GM12873 (cell line): Measurements from ENCODE around the gene ZNF687.

Experiments
- TF ChIP-seq, protein P1 (sequence below): IDR thresholded peaks from 2 replicates; pipeline ENCODE4 v1.5.1; 2012; ENCODE audit warnings: low read depth, mild to moderate bottlenecking, moderate library complexity, low read length, control low read depth; ENCODE audit not compliant: insufficient read depth; ENCODE audit errors: missing control alignments

Gene ZNF687

DNA sequence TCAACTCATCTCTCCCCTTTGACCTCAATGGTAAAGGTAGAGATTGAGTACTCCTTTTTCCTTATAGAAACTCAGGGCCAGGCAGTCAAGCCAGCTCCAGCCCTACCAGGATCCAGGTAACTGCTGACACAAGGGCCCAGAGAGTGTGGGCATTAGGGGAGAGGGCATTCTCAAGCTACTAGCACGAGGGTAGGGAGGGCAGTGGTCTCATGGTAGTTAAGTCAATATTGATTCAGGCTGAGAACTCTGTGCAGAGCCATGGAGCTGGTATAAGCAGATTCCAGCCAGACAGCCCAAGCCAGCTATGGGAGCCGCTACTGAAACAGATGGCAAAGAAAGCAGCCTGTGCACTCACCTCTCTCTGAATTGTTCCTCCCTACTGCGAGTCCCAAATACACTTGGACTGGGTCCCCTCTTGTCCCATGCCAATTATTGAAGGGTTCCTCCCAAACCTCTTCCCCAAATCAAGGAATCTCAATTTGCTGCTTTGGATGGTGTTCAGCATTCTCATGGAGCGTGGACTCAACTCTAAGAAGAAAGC lies 42.4 kb downstream of the ZNF687 start:
- TF ChIP-seq, protein P1, sequence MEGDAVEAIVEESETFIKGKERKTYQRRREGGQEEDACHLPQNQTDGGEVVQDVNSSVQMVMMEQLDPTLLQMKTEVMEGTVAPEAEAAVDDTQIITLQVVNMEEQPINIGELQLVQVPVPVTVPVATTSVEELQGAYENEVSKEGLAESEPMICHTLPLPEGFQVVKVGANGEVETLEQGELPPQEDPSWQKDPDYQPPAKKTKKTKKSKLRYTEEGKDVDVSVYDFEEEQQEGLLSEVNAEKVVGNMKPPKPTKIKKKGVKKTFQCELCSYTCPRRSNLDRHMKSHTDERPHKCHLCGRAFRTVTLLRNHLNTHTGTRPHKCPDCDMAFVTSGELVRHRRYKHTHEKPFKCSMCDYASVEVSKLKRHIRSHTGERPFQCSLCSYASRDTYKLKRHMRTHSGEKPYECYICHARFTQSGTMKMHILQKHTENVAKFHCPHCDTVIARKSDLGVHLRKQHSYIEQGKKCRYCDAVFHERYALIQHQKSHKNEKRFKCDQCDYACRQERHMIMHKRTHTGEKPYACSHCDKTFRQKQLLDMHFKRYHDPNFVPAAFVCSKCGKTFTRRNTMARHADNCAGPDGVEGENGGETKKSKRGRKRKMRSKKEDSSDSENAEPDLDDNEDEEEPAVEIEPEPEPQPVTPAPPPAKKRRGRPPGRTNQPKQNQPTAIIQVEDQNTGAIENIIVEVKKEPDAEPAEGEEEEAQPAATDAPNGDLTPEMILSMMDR = no peak

DNA sequence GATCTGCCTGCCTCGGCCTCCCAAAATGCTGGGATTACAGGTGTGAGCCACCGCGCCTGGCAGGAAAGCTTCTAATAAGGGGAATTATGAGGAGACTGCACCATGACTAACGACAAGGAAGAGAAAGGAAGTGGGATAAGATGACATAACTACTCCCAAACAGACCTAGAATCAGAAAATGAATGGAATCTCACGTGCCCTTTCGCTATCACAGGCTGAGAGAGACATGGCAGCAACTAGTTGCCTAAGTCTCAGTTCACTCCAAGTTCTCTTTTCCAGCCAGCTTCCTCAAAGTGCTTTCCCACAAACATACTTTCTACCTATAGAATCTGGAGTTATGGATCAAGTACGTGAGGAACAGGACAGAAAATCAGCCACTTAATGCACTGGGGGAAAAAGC lies 43.1 kb downstream of the ZNF687 start:
- TF ChIP-seq, protein P1 = no peak

- TF ChIP-seq, protein P1 = peak; percentile 4
Measured at GRCh38 chr1:151325646-151326429, 43.7 kb downstream of the ZNF687 start.

DNA sequence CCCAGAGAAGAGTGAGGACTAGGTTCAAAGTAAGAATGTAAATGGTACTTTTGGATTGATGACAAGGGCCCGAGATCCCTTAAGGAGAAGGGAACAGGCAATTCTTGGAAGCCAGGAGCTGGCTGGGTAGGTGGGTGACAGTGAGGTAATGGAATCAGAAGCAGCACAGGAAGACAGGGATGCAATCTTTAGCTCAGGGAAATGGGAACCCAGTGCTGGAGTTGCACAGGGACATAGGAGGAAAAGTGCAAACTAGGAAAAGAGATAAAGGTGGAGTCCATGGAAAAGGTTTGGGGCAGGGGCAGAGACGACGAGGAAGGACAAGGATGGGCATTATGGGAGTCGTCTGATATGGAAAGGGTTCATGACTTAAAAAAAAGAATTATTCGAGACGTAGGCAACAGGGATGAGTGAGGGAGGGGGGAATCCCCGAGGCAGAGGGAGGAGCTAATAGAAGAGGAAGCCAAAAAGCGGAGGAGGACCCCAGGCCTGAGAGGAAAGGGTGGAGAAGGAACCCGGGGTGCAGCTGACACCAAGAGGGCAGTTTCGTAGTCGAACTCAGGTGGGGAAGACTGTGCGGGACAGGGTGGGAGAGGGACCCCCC lies 44.6 kb downstream of the ZNF687 start:
- TF ChIP-seq, protein P1 = no peak

- TF ChIP-seq, protein P1 = no peak
Measured at GRCh38 chr1:151327223-151327902, 45.3 kb downstream of the ZNF687 start, which contains the start of gene PI4KB. TSS of gene PI4KB (minus strand) at chr1:151327416. CDS start at chr1:151316481, 10,935 bp downstream.

GRCh38 chr1:151327903-151328674 lies 46.0 kb downstream of the ZNF687 start:
- TF ChIP-seq, protein P1 = no peak

DNA sequence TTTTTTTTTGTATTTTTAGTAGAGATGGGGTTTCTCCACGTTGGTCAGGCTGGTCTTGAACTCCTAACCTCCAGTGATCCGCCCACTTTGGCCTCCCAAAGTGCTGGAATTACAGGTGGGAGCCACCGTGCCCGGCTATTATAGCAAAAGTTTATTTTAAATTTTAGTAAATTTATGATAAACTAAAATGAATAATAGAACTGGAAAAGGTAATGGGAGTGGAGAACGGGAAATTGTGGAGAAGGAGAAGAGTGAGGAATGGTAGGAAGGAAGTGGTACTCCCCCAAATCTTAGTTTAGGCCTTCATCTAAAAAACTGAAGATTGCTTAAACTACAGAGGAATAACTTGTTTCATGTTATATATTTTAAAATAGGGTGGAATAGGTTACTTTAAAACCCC lies 52.7 kb downstream of the ZNF687 start:
- TF ChIP-seq, protein P1 = no peak
